Measurements from ENCODE around the gene SELE.

DNA sequence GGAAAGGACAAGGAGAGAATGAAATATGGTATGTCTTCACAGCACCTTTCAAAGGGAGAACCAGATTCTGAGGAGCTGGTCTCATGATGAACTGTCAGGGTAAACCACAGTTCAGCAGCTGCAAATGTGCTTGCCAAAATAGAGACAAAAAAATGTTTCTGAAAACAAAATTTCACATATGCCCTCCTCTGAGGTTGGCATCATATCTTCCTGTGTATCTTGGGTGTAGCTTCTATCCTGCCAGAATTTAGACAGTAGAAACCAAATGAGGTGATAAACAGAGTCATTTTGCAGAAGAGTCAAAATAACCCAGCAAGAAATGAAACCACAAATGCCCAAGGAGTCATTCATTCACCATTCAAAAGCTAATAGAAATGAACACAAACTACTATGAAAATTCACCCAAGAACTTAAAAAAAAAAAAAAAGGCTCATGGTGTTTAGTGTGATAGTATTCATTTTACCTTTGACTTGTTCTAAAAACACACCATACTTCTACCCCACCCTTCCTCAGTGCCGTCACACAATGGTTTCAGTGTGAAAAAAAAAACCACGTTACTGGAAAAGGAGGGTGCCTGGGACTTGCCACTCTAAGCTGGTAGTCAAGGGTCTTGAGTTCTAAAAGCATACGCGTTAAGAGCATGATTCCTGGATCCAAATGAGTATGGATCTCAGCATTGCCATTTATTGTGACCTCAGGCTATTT is 41.0 kb downstream of the SELE start:
- TF ChIP-seq, protein P1, sequence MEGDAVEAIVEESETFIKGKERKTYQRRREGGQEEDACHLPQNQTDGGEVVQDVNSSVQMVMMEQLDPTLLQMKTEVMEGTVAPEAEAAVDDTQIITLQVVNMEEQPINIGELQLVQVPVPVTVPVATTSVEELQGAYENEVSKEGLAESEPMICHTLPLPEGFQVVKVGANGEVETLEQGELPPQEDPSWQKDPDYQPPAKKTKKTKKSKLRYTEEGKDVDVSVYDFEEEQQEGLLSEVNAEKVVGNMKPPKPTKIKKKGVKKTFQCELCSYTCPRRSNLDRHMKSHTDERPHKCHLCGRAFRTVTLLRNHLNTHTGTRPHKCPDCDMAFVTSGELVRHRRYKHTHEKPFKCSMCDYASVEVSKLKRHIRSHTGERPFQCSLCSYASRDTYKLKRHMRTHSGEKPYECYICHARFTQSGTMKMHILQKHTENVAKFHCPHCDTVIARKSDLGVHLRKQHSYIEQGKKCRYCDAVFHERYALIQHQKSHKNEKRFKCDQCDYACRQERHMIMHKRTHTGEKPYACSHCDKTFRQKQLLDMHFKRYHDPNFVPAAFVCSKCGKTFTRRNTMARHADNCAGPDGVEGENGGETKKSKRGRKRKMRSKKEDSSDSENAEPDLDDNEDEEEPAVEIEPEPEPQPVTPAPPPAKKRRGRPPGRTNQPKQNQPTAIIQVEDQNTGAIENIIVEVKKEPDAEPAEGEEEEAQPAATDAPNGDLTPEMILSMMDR (IDR thresholded peaks at IDR 0.05; ENCODE audit: insufficient read depth, low read length), result no peak
- TF ChIP-seq POLR2AphosphoS5 (IDR thresholded peaks at IDR 0.05; ENCODE audit: low read depth), result no peak
- TF ChIP-seq REST (IDR thresholded peaks at IDR 0.05; ENCODE audit: insufficient replicate concordance, low read depth), result no peak
